Prostate gland (tissue), 2 donors: ENCODE data around the gene SLC4A1.

Experiments used
- POLR2A ChIP-seq: fragments of 450-650 bp; IDR thresholded peaks from one replicate; pipeline ENCODE4 v1.6.1; 2016; ENCODE audit warnings: antibody characterized with exemption, mild to moderate bottlenecking
- TF ChIP-seq, protein P1 (sequence below), 4 experiments: fragments of 200-600 bp in 2 of 4; fragments of 450-650 bp in 2 of 4; sonication (generic) in 2 of 4; IDR thresholded peaks; 1 replicate in 3 of 4; 2 replicates in 1 of 4; pipeline ENCODE4 v1.5.1; 2016 to 2019; ENCODE audit warnings: antibody characterized with exemption in 4 of 4, mild to moderate bottlenecking in 2 of 4, moderate library complexity in 2 of 4

DNA sequence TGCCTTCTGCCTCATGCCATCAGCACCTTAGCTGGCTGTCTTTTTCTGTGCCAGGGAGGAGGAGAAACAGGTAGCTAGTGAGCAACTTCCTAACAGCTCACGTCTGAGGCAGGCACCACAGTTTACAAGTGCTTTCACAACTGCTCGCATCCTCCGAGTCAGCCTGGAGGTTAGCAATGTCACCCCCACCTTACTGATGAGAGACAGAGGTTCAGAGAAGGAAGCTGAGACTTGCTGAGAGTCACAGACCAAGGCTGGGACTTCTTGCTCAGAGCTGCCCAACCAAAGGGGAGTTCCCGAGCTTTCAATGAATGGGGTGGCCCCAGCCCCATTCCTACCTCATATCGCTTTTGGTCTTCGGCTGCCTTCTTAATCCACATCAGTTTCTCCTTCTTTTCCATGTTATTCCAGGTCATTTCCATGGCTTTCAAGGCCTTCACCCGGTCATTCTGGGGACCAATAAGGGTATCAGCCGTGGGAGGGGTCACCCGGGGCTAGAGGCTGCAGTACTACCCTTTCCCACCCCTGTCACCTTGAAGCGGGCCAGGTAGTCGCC is 58.1 kb downstream of the SLC4A1 start:
- TF ChIP-seq, protein P1, sequence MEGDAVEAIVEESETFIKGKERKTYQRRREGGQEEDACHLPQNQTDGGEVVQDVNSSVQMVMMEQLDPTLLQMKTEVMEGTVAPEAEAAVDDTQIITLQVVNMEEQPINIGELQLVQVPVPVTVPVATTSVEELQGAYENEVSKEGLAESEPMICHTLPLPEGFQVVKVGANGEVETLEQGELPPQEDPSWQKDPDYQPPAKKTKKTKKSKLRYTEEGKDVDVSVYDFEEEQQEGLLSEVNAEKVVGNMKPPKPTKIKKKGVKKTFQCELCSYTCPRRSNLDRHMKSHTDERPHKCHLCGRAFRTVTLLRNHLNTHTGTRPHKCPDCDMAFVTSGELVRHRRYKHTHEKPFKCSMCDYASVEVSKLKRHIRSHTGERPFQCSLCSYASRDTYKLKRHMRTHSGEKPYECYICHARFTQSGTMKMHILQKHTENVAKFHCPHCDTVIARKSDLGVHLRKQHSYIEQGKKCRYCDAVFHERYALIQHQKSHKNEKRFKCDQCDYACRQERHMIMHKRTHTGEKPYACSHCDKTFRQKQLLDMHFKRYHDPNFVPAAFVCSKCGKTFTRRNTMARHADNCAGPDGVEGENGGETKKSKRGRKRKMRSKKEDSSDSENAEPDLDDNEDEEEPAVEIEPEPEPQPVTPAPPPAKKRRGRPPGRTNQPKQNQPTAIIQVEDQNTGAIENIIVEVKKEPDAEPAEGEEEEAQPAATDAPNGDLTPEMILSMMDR (IDR thresholded peaks at IDR 0.05), result no peak
- TF ChIP-seq POLR2A, result no peak
